Neutrophil (primary cell): ENCODE measurements around the gene CD27.
"Not testable (repeated sequence)": the region's sequence is repeated elsewhere in the genome, so short reads cannot be mapped to it uniquely, and the experiment has no call there.

Experiments
- H3K27ac ChIP-seq: fragments of 200-600 bp; sonication (generic); 2 replicates; pipeline ENCODE4 v1.5.1; 2016; ENCODE audit warnings: mild to moderate bottlenecking, moderate library complexity
- H3K27me3 ChIP-seq: fragments of 200-600 bp; sonication (generic); 2 replicates; pipeline ENCODE4 v1.6.0; 2016; ENCODE audit warnings: mild to moderate bottlenecking
- H3K36me3 ChIP-seq: fragments of 200-600 bp; sonication (generic); 2 replicates; pipeline ENCODE4 v1.5.1; 2017
- H3K4me1 ChIP-seq, 2 experiments: fragments of 200-600 bp in 1 of 2; sonication (generic) in 1 of 2; 1 replicate in 1 of 2; 2 replicates in 1 of 2; pipeline versions ENCODE4 v1.5.1 to v1.6.1; 2013 to 2016; ENCODE audit warnings: low read depth in 1 of 2, low read length in 1 of 2, mild to moderate bottlenecking in 1 of 2, moderate library complexity in 1 of 2; ENCODE audit not compliant: control insufficient read depth in 1 of 2, insufficient read depth in 1 of 2
- H3K4me3 ChIP-seq, 2 experiments: fragments of 200-600 bp in 1 of 2; sonication (generic) in 1 of 2; 1 replicate in 1 of 2; 2 replicates in 1 of 2; pipeline ENCODE4 v1.5.1; 2013 to 2016; ENCODE audit warnings: low read depth in 1 of 2, low read length in 1 of 2, mild to moderate bottlenecking in 1 of 2, moderate library complexity in 1 of 2
- H3K9me3 ChIP-seq: fragments of 200-600 bp; sonication (generic); 2 replicates; pipeline ENCODE4 v1.5.1; 2016
- TF ChIP-seq, protein P1 (sequence below): fragments of 200-600 bp; sonication (generic); IDR thresholded peaks from 2 replicates; pipeline ENCODE4 v1.5.1; 2016; ENCODE audit warnings: antibody characterized with exemption

CD27 gene

DNA sequence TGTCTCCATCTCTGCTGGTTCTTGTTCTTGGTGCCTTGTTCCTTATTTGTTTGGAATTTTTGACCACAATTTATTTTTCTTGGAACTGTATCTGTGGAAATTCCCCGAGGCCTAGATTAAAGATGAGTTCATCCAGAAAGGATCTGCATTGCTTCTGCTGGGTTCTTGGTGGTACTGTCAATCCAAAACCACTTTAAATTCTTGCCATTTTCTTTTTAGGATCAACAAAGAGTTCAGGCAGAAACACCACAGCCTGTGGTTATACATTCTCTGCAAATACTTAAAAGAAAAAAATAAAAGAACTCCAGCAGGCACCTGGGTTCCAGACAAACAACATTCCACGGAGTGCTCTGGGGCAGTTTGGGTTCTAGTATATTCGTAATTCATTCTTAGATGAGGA is 31.7 kb downstream of the CD27 start:
- no peak overlapping the region for H3K27ac ChIP-seq
- TF ChIP-seq, protein P1, sequence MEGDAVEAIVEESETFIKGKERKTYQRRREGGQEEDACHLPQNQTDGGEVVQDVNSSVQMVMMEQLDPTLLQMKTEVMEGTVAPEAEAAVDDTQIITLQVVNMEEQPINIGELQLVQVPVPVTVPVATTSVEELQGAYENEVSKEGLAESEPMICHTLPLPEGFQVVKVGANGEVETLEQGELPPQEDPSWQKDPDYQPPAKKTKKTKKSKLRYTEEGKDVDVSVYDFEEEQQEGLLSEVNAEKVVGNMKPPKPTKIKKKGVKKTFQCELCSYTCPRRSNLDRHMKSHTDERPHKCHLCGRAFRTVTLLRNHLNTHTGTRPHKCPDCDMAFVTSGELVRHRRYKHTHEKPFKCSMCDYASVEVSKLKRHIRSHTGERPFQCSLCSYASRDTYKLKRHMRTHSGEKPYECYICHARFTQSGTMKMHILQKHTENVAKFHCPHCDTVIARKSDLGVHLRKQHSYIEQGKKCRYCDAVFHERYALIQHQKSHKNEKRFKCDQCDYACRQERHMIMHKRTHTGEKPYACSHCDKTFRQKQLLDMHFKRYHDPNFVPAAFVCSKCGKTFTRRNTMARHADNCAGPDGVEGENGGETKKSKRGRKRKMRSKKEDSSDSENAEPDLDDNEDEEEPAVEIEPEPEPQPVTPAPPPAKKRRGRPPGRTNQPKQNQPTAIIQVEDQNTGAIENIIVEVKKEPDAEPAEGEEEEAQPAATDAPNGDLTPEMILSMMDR: no peak

DNA sequence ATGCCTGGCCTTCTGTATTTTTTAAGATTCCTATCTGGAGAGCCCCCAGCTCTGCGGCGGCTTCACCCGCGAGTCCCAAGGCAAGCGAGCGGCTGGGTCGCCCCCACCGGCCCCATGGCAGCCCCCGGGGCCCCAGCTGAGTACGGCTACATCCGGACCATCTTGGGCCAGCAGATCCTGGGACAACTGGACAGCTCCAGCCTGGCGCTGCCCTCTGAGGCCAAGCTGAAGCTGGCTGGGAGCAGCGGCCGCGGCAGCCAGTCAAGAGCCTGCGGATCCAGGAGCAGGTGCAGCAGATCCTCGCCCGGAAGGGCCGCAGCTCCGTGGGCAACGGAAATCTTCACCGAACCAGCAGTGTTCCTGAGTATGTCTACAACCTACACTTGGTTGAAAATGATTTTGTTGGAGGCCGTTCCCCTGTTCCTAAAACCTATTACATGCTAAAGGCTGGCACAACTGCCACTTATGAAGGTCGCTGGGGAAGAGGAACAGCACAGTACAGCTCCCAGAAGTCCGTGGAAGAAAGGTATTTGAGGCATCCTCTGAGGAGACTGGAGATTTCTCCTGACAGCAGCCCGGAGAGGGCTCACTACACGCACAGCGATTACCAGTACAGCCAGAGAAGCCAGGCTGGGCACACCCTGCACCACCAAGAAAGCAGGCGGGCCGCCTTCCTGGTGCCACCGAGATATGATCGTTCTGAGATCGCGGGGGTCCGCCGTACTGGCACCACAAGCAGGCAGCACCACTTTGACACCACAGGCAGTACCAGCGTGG is 33.0 kb downstream of the CD27 start:
- not testable (repeated sequence) for H3K36me3 ChIP-seq, H3K4me1 ChIP-seq, H3K27ac ChIP-seq, H3K27me3 ChIP-seq, H3K4me3 ChIP-seq, H3K9me3 ChIP-seq

More for the DNA sequence above, 31.7 kb downstream of the CD27 start:
- Histone ChIP-seq H3K4me1 (peaks cover 6% of the 10 kb centered on the region in 2 experiments), H3K9me3 (no peaks in the 10 kb centered on the region), H3K36me3 (no peaks in the 10 kb centered on the region), H3K4me3 (no peak overlapping the region), H3K27me3 (no peaks in the 10 kb centered on the region)

DNA sequence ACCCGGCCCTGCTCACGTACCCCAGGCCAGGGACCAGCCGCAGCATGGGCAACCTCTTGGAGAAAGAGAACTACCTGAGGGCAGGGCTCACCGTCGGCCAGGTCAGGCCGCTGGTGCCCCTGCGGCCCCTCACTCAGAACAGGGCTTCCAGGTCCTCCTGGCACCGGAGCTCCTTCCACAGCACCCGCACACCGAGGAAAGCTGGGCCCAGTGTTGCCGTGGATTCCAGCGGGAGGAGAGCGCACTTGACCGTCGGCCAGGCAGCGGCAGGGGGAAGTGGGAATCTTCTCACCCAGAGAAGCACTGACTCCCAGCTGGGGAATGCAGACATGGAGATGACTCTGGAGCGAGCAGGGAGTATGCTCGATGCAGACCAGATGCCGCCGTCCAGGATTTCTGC is 33.7 kb downstream of the CD27 start:
- TF ChIP-seq, protein P1: no peak

DNA sequence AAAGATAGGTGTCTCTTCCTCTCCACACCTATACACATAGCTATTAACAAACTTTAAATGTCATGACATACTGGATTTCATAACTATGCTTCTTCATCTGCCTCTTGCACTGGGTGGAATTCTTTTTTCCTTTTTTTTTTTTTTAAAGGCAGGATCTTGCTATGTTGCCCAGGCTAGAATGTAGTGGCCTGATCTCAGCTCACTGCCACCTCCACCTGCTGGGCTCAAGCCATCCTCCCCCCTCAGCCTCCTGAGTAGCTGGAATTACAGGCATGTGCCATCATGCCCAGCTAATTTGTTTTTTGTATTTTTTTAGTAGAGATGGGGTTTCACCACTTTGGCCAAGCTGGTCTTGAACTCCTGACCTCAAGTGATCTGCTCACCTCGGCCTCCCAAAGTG is 43.5 kb downstream of the CD27 start:
- TF ChIP-seq, protein P1: no peak
- no peaks in the 10 kb centered on the region for H3K36me3 ChIP-seq
- H3K27me3 ChIP-seq: no peaks in the 10 kb centered on the region
- H3K27ac ChIP-seq: no peak overlapping the region
- H3K9me3 ChIP-seq: no peaks in the 10 kb centered on the region
- H3K4me1 ChIP-seq: peaks cover 8 to 18% of the 10 kb centered on the region in 2 experiments
- no peak overlapping the region for H3K4me3 ChIP-seq

More for the DNA sequence above, 33.7 kb downstream of the CD27 start:
- H3K4me3 ChIP-seq: no peak overlapping the region
- no peaks in the 10 kb centered on the region for H3K36me3 ChIP-seq
- H3K27me3 ChIP-seq: no peaks in the 10 kb centered on the region
- no peaks in the 10 kb centered on the region for H3K9me3 ChIP-seq
- H3K27ac ChIP-seq: no peak overlapping the region
- no peaks in the 10 kb centered on the region for H3K4me1 ChIP-seq

DNA sequence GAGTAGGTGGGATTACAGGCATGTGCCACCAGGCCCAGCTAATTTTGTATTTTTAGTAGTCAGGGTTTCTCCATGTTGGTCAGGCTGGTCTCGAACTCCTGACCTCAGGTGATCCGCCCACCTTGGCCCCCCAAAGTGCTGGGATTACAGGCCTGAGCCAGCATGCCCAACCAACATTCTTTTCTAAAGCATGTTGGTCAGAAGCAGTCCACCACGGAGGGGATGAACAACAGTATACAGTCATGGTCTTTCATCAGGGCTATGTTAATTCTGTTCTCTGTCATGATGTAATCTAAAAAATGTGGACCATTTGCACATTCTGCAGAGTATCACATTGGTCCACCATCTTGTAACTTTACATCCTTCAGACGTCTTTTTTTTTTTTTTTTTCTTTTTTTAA is 44.7 kb downstream of the CD27 start:
- TF ChIP-seq, protein P1: no peak
- Histone ChIP-seq H3K27ac (no peak overlapping the region), H3K36me3 (no peaks in the 10 kb centered on the region), H3K4me1 (peaks cover 17 to 24% of the 10 kb centered on the region in 2 experiments), H3K4me3 (no peak overlapping the region), H3K27me3 (no peaks in the 10 kb centered on the region), H3K9me3 (no peaks in the 10 kb centered on the region)

DNA sequence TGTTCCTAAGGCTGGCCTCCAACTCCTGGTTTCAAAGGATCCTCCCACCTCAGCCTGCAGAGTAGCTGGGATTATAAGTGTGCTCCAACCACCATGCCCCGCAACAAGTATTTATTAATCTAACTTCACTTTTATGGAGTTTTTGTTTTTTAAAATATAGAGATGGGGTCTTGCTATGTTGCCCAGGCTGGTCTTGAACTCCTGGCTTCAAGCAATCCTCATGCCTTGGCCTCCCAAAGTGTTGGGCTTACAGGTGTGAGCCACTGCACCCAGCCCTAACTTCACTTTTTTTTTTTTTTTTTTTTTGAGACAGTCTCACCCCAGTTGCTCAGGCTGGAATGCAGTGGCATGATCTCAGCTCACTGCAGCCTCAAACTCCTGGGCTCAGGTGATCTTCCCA is 45.9 kb downstream of the CD27 start:
- H3K36me3 ChIP-seq, H3K27ac ChIP-seq: not testable (repeated sequence)

More for the DNA sequence above, 45.9 kb downstream of the CD27 start:
- H3K9me3 ChIP-seq, H3K4me3 ChIP-seq, H3K27me3 ChIP-seq: not testable (repeated sequence)
- H3K4me1 ChIP-seq: peaks cover 29 to 36% of the 10 kb centered on the region in 2 experiments
